Measurements from ENCODE around the gene ANKS3. TPM values are rescaled to one million over a fixed set of nuclear protein-coding genes. Genes with fewer than 3 reads are reported as not detected.
A peak's percentile ranks its signal among the peaks of the same experiment; 100 is the strongest.

The ANKS3 gene
- polyA plus RNA-seq, 1 of the 3 experiments (the other 2 are of a cell fraction) = 42.2 TPM

GRCh38 chr16:4703906-4704305 lies 30.2 kb downstream of the ANKS3 start:
- Histone ChIP-seq H3K9ac (no peak overlapping the region), H3K79me2 (ENCODE audit: insufficient read depth) (peaks cover 21% of the 10 kb centered on the region), H3K27me3 (ENCODE audit: insufficient read depth) (no peaks in the 10 kb centered on the region), H3K36me3 (replicated peaks in 1 of 2; ENCODE audit: control insufficient read depth in 1 of 2, insufficient read depth in 2 of 2, low read length in 1 of 2) (peaks cover 14 to 58% of the 10 kb centered on the region in 2 experiments), H4K20me1 (ENCODE audit: insufficient read depth) (no peaks in the 10 kb centered on the region), H3K9me3 (no peaks in the 10 kb centered on the region), H3K9me2 (no peaks in the 10 kb centered on the region), H3F3A (replicated peaks; ENCODE audit: insufficient read depth) (no peaks in the 10 kb centered on the region), H3K4me2 (no peak overlapping the region), H2AFZ (ENCODE audit: low read depth) (no peak overlapping the region), H3K4me1 (ENCODE audit: control insufficient read depth in 1 of 2, insufficient read depth in 2 of 2, low read depth in 1 of 2, low read length in 1 of 2) (no peaks in the 10 kb centered on the region), H3K27ac (ENCODE audit: low read depth in 2 of 2, low read length in 1 of 2) (no peak overlapping the region), H3K4me3 (ENCODE audit: low read depth in 2 of 2, low read length in 1 of 2) (no peak overlapping the region)
- CTCF ChIA-PET = no interaction called here
- POLR2A ChIA-PET = no interaction called here
- DNase-seq = peak; percentile 9
- no CpG with 5 or more reads among the region's 7 CpGs for WGBS (ENCODE audit: low lambda C conversion rate)
- no peak for TF ChIP-seq SIN3A (IDR thresholded peaks at IDR 0.05; ENCODE audit: borderline replicate concordance, low read depth, low read length)
- no peak for TF ChIP-seq SMC3 (IDR thresholded peaks at IDR 0.05; ENCODE audit: low read depth, low read length)
- TF ChIP-seq ZBTB33 (IDR thresholded peaks at IDR 0.05; ENCODE audit: borderline replicate concordance, low read depth) = no peak
- TF ChIP-seq RCOR1 (IDR thresholded peaks at IDR 0.05; ENCODE audit: low read length) = no peak
- no peak for TF ChIP-seq RAD21 (IDR thresholded peaks at IDR 0.05; ENCODE audit: low read length)
- TF ChIP-seq GABPA (IDR thresholded peaks at IDR 0.05; ENCODE audit: low read depth) = no peak
- no peak for TF ChIP-seq USF1 (IDR thresholded peaks at IDR 0.05; ENCODE audit: borderline replicate concordance, low read depth)
- TF ChIP-seq POLR2AphosphoS5 (IDR thresholded peaks at IDR 0.05; ENCODE audit: low read depth, low read length) = no peak
- no peak for TF ChIP-seq FOXJ3 (CRISPR knock-in tag; IDR thresholded peaks at IDR 0.05)
- TF ChIP-seq NFIC (IDR thresholded peaks at IDR 0.05; ENCODE audit: borderline replicate concordance) = no peak
- TF ChIP-seq ELF1 (IDR thresholded peaks at IDR 0.05) = no peak
- TF ChIP-seq PBX3 (IDR thresholded peaks at IDR 0.05) = no peak
- no peak for TF ChIP-seq FOXM1 (IDR thresholded peaks at IDR 0.05; ENCODE audit: low read depth)
- TF ChIP-seq MEF2A (IDR thresholded peaks at IDR 0.05; ENCODE audit: borderline replicate concordance, low read depth) = no peak
- TF ChIP-seq EZH2phosphoT487 (IDR thresholded peaks at IDR 0.05; ENCODE audit: borderline replicate concordance, low read depth) = no peak
- no peak for TF ChIP-seq TCF12 (IDR thresholded peaks at IDR 0.05)
- no peak for TF ChIP-seq CTCF (IDR thresholded peaks at IDR 0.05)
- no peak for TF ChIP-seq EP300 (IDR thresholded peaks at IDR 0.05; ENCODE audit: borderline replicate concordance in 1 of 2, low read depth in 1 of 2, low read length in 1 of 2)
- no peak for TF ChIP-seq TEAD4 (IDR thresholded peaks at IDR 0.05; ENCODE audit: borderline replicate concordance, insufficient read depth)
